Activated CD8-positive, alpha-beta memory T cell treated with anti-CD3 and anti-CD28 coated beads for 48 hours (primary cell): ENCODE data around the gene CYP24A1.
A peak's percentile ranks its signal among the peaks of the same experiment; 100 is the strongest.

Experiments used
- DNase-seq, 3 experiments: peaks; one replicate each; pipeline ENCODE4 v3.0.0-alpha.2; 2020; ENCODE audit warnings: low read depth in 2 of 3, low spot score in 2 of 3

CYP24A1 gene

GRCh38 chr20:54173653-54174456, at the start of gene CYP24A1:
CYP24A1 (minus strand) TSS chr20:54173986; CDS start chr20:54173579, 407 bp downstream.
- DNase-seq = no peak

- DNase-seq = no peak
These were observed 49.5 kb upstream of the CYP24A1 start for GRCh38 chr20:54223285-54223684.

GRCh38 chr20:54221996-54222890, 48.5 kb upstream of the CYP24A1 start:
- no peak for DNase-seq

- no peak for DNase-seq
These were observed 47.6 kb upstream of the CYP24A1 start for GRCh38 chr20:54221353-54221752.

GRCh38 chr20:54220722-54221121, 46.9 kb upstream of the CYP24A1 start:
- DNase-seq = no peak

- no peak for DNase-seq
These were observed 46.1 kb upstream of the CYP24A1 start for GRCh38 chr20:54219751-54220426.

- DNase-seq = no peak
These were observed 44.7 kb upstream of the CYP24A1 start for GRCh38 chr20:54218470-54218869.

- no peak for DNase-seq
These were observed 44.0 kb upstream of the CYP24A1 start for GRCh38 chr20:54217762-54218161.

- DNase-seq = no peak
These were observed 41.5 kb upstream of the CYP24A1 start for GRCh38 chr20:54215157-54215789.

- no peak for DNase-seq
These were observed 40.8 kb upstream of the CYP24A1 start for GRCh38 chr20:54214566-54214965.

- DNase-seq = no peak
These were observed 39.1 kb upstream of the CYP24A1 start for GRCh38 chr20:54212871-54213270.

- DNase-seq = no peak
These were observed 38.4 kb upstream of the CYP24A1 start for GRCh38 chr20:54212226-54212625.

GRCh38 chr20:54209216-54209813, 35.5 kb upstream of the CYP24A1 start:
- DNase-seq = no peak

- DNase-seq = no peak
These were observed 34.9 kb upstream of the CYP24A1 start for GRCh38 chr20:54208548-54209176.

- DNase-seq = peak; percentile 55 to 76 (median 63)
These were observed 34.2 kb upstream of the CYP24A1 start, which contains the start of gene PFDN4 for GRCh38 chr20:54207743-54208547. PFDN4 (plus strand) TSS chr20:54208087; CDS start chr20:54208101, 14 bp downstream.

- DNase-seq = no peak
These were observed 33.4 kb upstream of the CYP24A1 start for GRCh38 chr20:54207053-54207742.

GRCh38 chr20:54205450-54205849, 31.7 kb upstream of the CYP24A1 start:
- DNase-seq = no peak

- DNase-seq = no peak
These were observed 30.7 kb upstream of the CYP24A1 start for GRCh38 chr20:54204481-54204880.

- DNase-seq = no peak
These were observed 30.3 kb upstream of the CYP24A1 start for GRCh38 chr20:54204063-54204462.
